ENCODE measurements around the gene TMEM266.

DNA sequence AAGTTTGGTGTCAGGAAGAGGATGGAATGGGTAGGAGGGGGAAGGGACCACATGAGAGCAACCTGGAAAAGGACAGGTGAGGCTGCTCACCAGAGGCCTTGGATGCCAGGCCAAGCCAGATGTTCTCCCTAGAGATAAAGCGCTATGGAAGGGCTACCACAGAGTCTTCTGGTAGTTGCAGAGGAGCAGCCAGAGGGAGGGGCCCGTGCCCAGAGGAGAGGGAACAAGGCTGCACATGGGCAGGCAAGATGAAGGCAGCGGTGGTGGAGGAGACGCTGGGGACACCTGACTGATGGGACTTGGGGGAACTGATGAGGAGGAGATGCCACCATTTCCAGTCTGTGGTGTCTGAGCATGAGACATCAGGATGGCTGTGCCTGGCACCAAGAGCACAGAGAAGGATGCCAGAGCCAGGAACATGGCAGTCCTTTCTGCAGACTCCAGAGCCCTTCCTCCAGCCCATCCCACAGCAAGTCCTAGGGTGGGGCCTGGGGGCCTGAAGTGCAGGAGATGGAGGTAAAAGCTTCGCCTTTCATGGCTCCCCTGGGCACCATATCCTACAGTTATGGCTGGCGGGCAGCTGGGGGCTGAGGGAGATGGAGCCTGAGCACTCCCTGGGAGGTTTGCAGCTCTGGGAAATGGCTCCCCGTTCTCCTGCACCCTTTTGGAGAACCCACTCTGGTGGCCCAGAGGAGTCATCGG lies 148.4 kb downstream of the TMEM266 start:
- no peak for TF ChIP-seq SUZ12 (IDR thresholded peaks at IDR 0.05; ENCODE audit: extremely low read depth, insufficient read depth, insufficient read length)
- TF ChIP-seq ZNF274 (IDR thresholded peaks at IDR 0.05; ENCODE audit: low read depth, low read length) = no peak
- no peak for TF ChIP-seq YY1 (IDR thresholded peaks at IDR 0.05; ENCODE audit: insufficient read depth, insufficient read length)
